ENCODE data around the gene DIS3L2.
"Not testable (repeated sequence)": the region's sequence is repeated elsewhere in the genome, so short reads cannot be mapped to it uniquely, and the experiment has no call there.

Gene DIS3L2

DNA sequence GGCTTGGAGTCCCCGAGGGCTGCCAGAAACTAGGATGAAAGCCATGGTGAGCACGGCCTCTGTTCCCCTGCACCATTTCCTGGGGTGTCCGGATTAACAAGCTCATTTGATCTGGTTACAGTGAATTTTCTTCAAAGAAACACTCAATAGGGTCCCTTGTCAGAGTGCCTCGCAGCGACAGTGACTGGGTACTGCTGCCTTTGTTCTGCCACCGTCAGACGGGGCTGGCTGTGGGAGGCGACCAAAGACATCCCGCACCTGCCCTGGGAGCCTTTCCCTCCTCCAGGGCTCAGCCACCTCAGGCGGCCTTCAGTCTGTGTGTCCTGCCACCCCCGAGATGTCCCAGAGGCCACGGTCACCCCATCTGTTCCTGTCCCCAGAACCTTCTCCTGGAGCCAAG lies 408.5 kb downstream of the DIS3L2 start:
- H3K4me3 ChIP-seq (ENCODE audit: low read depth, low read length); H2AFZ ChIP-seq (ENCODE audit: low read length, unreplicated experiment); H3K36me3 ChIP-seq (ENCODE audit: insufficient read depth, low read length); H3K4me1 ChIP-seq (ENCODE audit: control insufficient read depth, insufficient read depth, low read length, unreplicated experiment); H3K79me2 ChIP-seq (ENCODE audit: control insufficient read depth, insufficient read depth, low read length, unreplicated experiment); H3K27ac ChIP-seq (ENCODE audit: low read depth, low read length); H3K27me3 ChIP-seq (ENCODE audit: insufficient read depth, low read length): not testable (repeated sequence)

- no peak overlapping the region for H2AFZ ChIP-seq (ENCODE audit: low read length, unreplicated experiment)
- H3K27me3 ChIP-seq (ENCODE audit: insufficient read depth, low read length): peaks cover 2% of the 10 kb centered on the region; the same call in 1 of the 2 replicates
- no peaks in the 10 kb centered on the region for H3K79me2 ChIP-seq (ENCODE audit: control insufficient read depth, insufficient read depth, low read length, unreplicated experiment)
- no peaks in the 10 kb centered on the region for H3K36me3 ChIP-seq (ENCODE audit: insufficient read depth, low read length)
- H3K4me1 ChIP-seq (ENCODE audit: control insufficient read depth, insufficient read depth, low read length, unreplicated experiment): no peaks in the 10 kb centered on the region
- H3K4me3 ChIP-seq (ENCODE audit: low read depth, low read length): no peak overlapping the region
- no peak overlapping the region for H3K27ac ChIP-seq (ENCODE audit: low read depth, low read length)
Measured at GRCh38 chr2:232372231-232373208, 411.0 kb downstream of the DIS3L2 start.

DNA sequence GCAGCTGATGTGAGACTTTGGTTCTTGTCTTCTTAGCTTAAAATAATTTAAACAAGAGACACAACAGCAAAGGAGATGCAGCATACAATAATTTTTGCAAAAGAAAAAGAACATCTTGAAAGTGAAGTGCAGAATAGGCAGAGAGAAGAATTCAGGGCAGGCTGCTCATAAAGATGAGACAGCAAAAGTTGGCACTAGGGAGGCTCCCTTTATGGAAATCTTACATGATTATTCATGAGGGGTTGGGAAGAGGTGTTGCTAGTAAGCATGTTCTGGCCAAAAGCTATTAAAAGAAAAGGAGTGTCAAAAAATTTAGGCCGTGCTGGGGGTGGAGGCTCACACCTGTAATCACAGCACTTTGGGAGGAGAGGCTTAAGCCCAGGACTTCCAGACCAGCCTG lies 412.8 kb downstream of the DIS3L2 start:
- Histone ChIP-seq H3K36me3 (ENCODE audit: insufficient read depth, low read length) (no peaks in the 10 kb centered on the region), H3K79me2 (ENCODE audit: control insufficient read depth, insufficient read depth, low read length, unreplicated experiment) (no peaks in the 10 kb centered on the region), H2AFZ (ENCODE audit: low read length, unreplicated experiment) (no peak overlapping the region), H3K27ac (ENCODE audit: low read depth, low read length) (no peak overlapping the region), H3K4me3 (ENCODE audit: low read depth, low read length) (no peak overlapping the region), H3K4me1 (ENCODE audit: control insufficient read depth, insufficient read depth, low read length, unreplicated experiment) (no peaks in the 10 kb centered on the region), H3K27me3 (ENCODE audit: insufficient read depth, low read length) (peaks cover 3% of the 10 kb centered on the region; the same call in 1 of the 2 replicates)

GRCh38 chr2:232375164-232375563 lies 413.7 kb downstream of the DIS3L2 start:
- Histone ChIP-seq H3K79me2 (ENCODE audit: control insufficient read depth, insufficient read depth, low read length, unreplicated experiment) (no peaks in the 10 kb centered on the region), H3K27ac (ENCODE audit: low read depth, low read length) (no peak overlapping the region), H3K36me3 (ENCODE audit: insufficient read depth, low read length) (no peaks in the 10 kb centered on the region), H3K27me3 (ENCODE audit: insufficient read depth, low read length) (peaks cover 3% of the 10 kb centered on the region; the same call in 1 of the 2 replicates), H2AFZ (ENCODE audit: low read length, unreplicated experiment) (no peak overlapping the region), H3K4me3 (ENCODE audit: low read depth, low read length) (no peak overlapping the region), H3K4me1 (ENCODE audit: control insufficient read depth, insufficient read depth, low read length, unreplicated experiment) (no peaks in the 10 kb centered on the region)

- Histone ChIP-seq H3K27ac (ENCODE audit: low read depth, low read length) (no peak overlapping the region), H2AFZ (ENCODE audit: low read length, unreplicated experiment) (no peak overlapping the region)
Measured at GRCh38 chr2:232376260-232376659, 414.7 kb downstream of the DIS3L2 start.

GRCh38 chr2:232376713-232377112 lies 415.2 kb downstream of the DIS3L2 start:
- Histone ChIP-seq H2AFZ (ENCODE audit: low read length, unreplicated experiment) (no peak overlapping the region), H3K79me2 (ENCODE audit: control insufficient read depth, insufficient read depth, low read length, unreplicated experiment) (no peaks in the 10 kb centered on the region), H3K36me3 (ENCODE audit: insufficient read depth, low read length) (no peaks in the 10 kb centered on the region), H3K27me3 (ENCODE audit: insufficient read depth, low read length) (peaks cover 5% of the 10 kb centered on the region), H3K4me1 (ENCODE audit: control insufficient read depth, insufficient read depth, low read length, unreplicated experiment) (no peaks in the 10 kb centered on the region), H3K4me3 (ENCODE audit: low read depth, low read length) (no peak overlapping the region), H3K27ac (ENCODE audit: low read depth, low read length) (no peak overlapping the region)

More at GRCh38 chr2:232376260-232376659, 414.7 kb downstream of the DIS3L2 start:
- H3K4me1 ChIP-seq (ENCODE audit: control insufficient read depth, insufficient read depth, low read length, unreplicated experiment): no peaks in the 10 kb centered on the region
- H3K4me3 ChIP-seq (ENCODE audit: low read depth, low read length): no peak overlapping the region
- H3K79me2 ChIP-seq (ENCODE audit: control insufficient read depth, insufficient read depth, low read length, unreplicated experiment): no peaks in the 10 kb centered on the region
- no peaks in the 10 kb centered on the region for H3K36me3 ChIP-seq (ENCODE audit: insufficient read depth, low read length)
- peaks cover 3% of the 10 kb centered on the region; the same call in 1 of the 2 replicates for H3K27me3 ChIP-seq (ENCODE audit: insufficient read depth, low read length)

DNA sequence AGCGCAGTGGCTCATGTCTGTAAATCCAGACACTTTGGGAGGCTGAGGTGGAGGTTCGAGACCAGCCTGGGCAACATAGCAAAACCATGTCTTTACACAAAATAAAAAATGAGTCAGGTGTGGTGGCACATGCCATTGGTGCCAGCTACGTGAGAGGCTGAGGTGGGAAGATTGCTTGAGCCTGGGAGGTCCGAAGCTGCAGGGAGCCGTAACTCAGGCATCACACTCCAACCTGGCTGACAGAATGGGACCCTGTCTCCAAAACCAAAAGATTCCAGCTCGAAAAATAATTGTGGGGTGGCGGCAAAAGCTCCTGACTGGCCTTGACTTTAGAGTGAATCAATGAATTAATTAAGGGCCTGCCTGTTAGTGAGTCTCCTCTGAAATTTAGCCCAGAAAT lies 415.8 kb downstream of the DIS3L2 start:
- no peaks in the 10 kb centered on the region for H3K4me1 ChIP-seq (ENCODE audit: control insufficient read depth, insufficient read depth, low read length, unreplicated experiment)
- no peaks in the 10 kb centered on the region for H3K36me3 ChIP-seq (ENCODE audit: insufficient read depth, low read length)
- no peaks in the 10 kb centered on the region for H3K79me2 ChIP-seq (ENCODE audit: control insufficient read depth, insufficient read depth, low read length, unreplicated experiment)
- H2AFZ ChIP-seq (ENCODE audit: low read length, unreplicated experiment): no peak overlapping the region
- no peak overlapping the region for H3K4me3 ChIP-seq (ENCODE audit: low read depth, low read length)
- no peak overlapping the region for H3K27ac ChIP-seq (ENCODE audit: low read depth, low read length)
- peaks cover 12% of the 10 kb centered on the region for H3K27me3 ChIP-seq (ENCODE audit: insufficient read depth, low read length)

GRCh38 chr2:232377841-232378734 lies 416.6 kb downstream of the DIS3L2 start:
- no peak overlapping the region for H2AFZ ChIP-seq (ENCODE audit: low read length, unreplicated experiment)
- H3K79me2 ChIP-seq (ENCODE audit: control insufficient read depth, insufficient read depth, low read length, unreplicated experiment): no peaks in the 10 kb centered on the region

DNA sequence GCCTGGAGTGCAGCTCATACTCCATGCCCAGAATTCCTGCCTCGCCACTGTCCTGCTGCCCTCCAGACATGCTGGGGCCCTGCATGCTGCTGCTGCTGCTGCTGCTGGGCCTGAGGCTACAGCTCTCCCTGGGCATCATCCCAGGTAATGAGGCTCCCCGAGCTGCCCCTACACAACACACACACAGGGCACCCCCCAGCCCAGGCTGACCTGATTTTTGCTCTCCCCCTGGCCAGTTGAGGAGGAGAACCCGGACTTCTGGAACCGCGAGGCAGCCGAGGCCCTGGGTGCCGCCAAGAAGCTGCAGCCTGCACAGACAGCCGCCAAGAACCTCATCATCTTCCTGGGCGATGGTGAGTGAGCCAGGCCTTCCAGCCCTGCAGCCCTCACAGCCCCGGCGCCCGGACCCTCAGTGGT lies 417.2 kb downstream of the DIS3L2 start, which contains the start of gene ALPP:
Gene ALPP (plus strand): TSS at position 17 of the 417 bp plus-strand sequence. CDS start 52 bp downstream, at position 69.
- H3K4me3 ChIP-seq (ENCODE audit: low read depth, low read length); H3K4me1 ChIP-seq (ENCODE audit: control insufficient read depth, insufficient read depth, low read length, unreplicated experiment); H2AFZ ChIP-seq (ENCODE audit: low read length, unreplicated experiment); H3K79me2 ChIP-seq (ENCODE audit: control insufficient read depth, insufficient read depth, low read length, unreplicated experiment); H3K36me3 ChIP-seq (ENCODE audit: insufficient read depth, low read length); H3K27ac ChIP-seq (ENCODE audit: low read depth, low read length): not testable (repeated sequence)
- H3K27me3 ChIP-seq (ENCODE audit: insufficient read depth, low read length): peaks cover 24% of the 10 kb centered on the region

More at GRCh38 chr2:232377841-232378734, 416.6 kb downstream of the DIS3L2 start:
- no peaks in the 10 kb centered on the region for H3K4me1 ChIP-seq (ENCODE audit: control insufficient read depth, insufficient read depth, low read length, unreplicated experiment)
- no peak overlapping the region for H3K27ac ChIP-seq (ENCODE audit: low read depth, low read length)
- no peaks in the 10 kb centered on the region for H3K36me3 ChIP-seq (ENCODE audit: insufficient read depth, low read length)
- H3K4me3 ChIP-seq (ENCODE audit: low read depth, low read length): no peak overlapping the region
- peaks cover 17% of the 10 kb centered on the region for H3K27me3 ChIP-seq (ENCODE audit: insufficient read depth, low read length)

All from ACC112 (cell line).